Renal cortical epithelial cell (primary cell): ENCODE results near the gene USPL1. TPM values are rescaled to one million over a fixed set of nuclear protein-coding genes. Genes with fewer than 3 reads are reported as not detected.

ENCODE experiments used
- DNase-seq: peaks from one replicate; pipeline ENCODE4 v3.0.0-alpha.2; 2011; ENCODE audit warnings: low read depth
- total RNA-seq: library from RNA; depleted of rRNA; stranded (reverse); fragments of >200 nt; gene quantifications from 2 replicates; pipeline ENCODE4 v1.2.3, GENCODE V29; 2014

The USPL1 gene
- total RNA-seq, 1 donor from 2014 or later: 26.7 TPM

GRCh38 chr13:30656178-30656577, 38.5 kb downstream of the USPL1 start:
- DNase-seq: no peak

GRCh38 chr13:30659980-30660379, 42.3 kb downstream of the USPL1 start:
- DNase-seq: no peak

GRCh38 chr13:30660796-30661195, 43.1 kb downstream of the USPL1 start:
- DNase-seq: no peak

- no peak for DNase-seq
Observed at GRCh38 chr13:30664689-30665275, 47.1 kb downstream of the USPL1 start.

- no peak for DNase-seq
Observed at GRCh38 chr13:30665638-30666037, 47.9 kb downstream of the USPL1 start.

GRCh38 chr13:30666113-30666512, 48.4 kb downstream of the USPL1 start:
- DNase-seq: no peak

GRCh38 chr13:30667014-30667413, 49.3 kb downstream of the USPL1 start:
- DNase-seq: no peak

GRCh38 chr13:30668312-30668711, 50.6 kb downstream of the USPL1 start:
- DNase-seq: no peak

- no peak for DNase-seq
Observed at GRCh38 chr13:30671271-30671815, 53.6 kb downstream of the USPL1 start.

- peak; percentile 55 for DNase-seq
Observed at GRCh38 chr13:30673669-30674521, 56.2 kb downstream of the USPL1 start.

GRCh38 chr13:30675717-30676116, 58.0 kb downstream of the USPL1 start:
- no peak for DNase-seq

GRCh38 chr13:30676672-30677071, 59.0 kb downstream of the USPL1 start:
- DNase-seq: peak; percentile 23

GRCh38 chr13:30679483-30680330, 62.0 kb downstream of the USPL1 start:
- DNase-seq: peak; percentile 15

- DNase-seq: peak; percentile 19
Observed at GRCh38 chr13:30681843-30682242, 64.1 kb downstream of the USPL1 start.

- DNase-seq: no peak
Observed at GRCh38 chr13:30685320-30685859, 67.7 kb downstream of the USPL1 start.

- no peak for DNase-seq
Observed at GRCh38 chr13:30685987-30686386, 68.3 kb downstream of the USPL1 start.

GRCh38 chr13:30687601-30688000, 69.9 kb downstream of the USPL1 start:
- no peak for DNase-seq

GRCh38 chr13:30689752-30690151, 72.0 kb downstream of the USPL1 start:
- DNase-seq: no peak

- peak; percentile 21 for DNase-seq
Observed at GRCh38 chr13:30690282-30691188, 72.8 kb downstream of the USPL1 start.

- no peak for DNase-seq
Observed at GRCh38 chr13:30692113-30692512, 74.4 kb downstream of the USPL1 start.
